ENCODE data around the gene PLOD1.

The PLOD1 gene

GRCh38 chr1:11979851-11980675 is 45.5 kb downstream of the PLOD1 start, which contains the start of gene MFN2:
MFN2 (plus strand) TSS chr1:11980444; CDS start chr1:11989169, 8,725 bp downstream.
- DNase-seq = peak; percentile 97

DNA sequence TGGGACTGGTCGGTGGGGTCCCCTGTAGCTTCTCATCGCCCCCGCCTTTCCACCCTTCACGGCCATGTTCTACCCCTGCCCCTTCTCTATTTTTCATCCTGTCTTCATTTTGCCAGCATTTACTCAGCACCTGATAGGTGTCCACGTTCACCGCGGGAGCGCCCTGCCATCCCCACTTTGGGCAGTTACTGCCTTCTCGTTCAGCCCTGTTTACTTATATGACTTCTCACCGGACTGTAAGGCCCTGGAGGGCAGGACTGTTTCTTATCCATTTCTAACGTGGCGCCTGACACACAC is 46.1 kb downstream of the PLOD1 start:
- DNase-seq = no peak

DNA sequence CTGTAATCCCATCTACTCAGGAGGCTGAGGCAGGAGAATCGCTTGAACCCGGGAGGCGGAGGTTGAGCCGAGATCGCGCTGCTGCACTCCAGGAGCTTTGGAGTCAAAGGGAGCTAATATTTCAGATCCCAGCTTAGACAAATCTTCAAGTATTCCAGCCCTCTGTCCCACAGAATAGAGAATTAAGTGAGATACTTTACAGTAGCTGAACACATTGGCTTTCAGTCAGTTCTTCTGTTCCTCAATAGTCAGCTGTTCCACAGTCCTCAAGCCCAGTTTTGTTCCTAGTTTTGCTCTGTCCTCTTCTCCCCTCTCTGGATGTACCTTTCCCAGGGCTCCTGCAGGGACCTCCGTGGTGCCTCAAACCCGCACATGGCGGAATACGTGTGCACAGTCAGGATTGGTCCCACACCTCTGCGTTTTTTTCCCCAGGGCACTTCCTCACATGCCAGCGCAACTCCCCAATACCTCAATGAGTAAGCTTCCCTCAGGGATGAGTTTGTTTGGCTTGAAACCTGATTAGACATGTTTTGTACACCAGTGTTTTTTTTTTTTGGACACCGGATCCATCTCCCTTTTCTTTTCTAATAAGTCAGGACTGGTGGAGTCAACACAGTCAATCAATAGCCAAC is 47.0 kb downstream of the PLOD1 start:
- DNase-seq = no peak

GRCh38 chr1:11982010-11982392 is 47.5 kb downstream of the PLOD1 start:
- DNase-seq = peak; percentile 33

DNA sequence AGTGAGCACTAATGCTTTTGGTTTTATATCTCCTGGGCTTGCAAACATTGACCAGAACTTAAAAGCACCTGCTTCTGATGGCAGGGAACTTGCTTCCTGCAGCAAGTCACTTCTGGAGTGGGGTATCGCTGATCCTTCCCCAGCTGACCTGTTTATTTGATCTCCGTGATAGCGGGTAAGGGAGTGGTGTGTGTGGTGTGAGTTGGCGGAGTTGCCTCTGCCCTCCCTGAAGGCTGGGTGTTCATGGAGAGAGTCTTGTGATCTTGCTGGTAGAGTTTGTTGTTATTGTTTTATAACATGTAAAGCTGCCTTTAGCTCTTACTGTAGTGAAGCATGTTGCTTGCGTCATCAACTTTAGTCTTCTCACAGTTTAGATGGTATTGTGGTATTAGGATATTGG is 49.6 kb downstream of the PLOD1 start:
- DNase-seq = no peak

GRCh38 chr1:11984576-11984975 is 50.1 kb downstream of the PLOD1 start:
- no peak for DNase-seq

DNA sequence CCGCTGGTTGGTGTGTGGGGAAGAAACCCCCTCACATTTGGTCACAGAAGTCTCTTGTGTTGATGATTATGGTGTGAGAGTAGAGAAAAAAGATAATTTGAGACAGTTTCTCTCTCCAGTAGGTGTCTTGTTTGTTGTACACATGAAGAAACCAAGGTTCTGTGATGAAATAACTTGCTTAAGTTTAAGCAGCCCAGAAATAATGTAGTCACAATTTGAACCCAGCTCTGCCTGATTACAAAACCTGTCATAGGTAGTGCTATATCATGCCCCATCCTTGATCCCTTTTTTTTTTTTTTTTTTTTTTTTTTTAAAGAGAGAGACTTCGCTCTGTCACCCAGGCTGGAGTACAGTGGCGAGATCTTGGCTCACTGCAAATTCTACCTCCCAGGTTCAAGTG is 50.7 kb downstream of the PLOD1 start:
- DNase-seq = no peak

DNA sequence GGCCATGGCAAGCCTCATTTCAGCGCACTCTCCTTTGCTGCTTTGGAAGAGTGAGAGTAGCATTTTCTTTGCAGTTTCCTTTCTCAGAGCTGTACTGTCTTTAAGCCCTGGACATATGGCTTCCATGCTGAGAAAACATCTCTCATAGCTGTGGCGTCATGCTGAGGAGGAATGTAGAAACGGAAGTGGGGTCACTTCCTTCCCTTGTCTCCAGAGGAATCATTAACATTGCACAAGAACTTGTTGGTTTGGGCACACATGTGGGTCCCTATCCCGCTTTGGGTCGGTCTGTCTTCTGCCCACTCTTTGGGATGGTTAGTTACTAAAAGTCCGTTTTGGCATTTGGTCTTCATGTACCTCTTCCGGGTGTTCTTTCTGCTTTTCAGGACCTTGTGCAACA is 51.3 kb downstream of the PLOD1 start:
- peak; percentile 89 for DNase-seq

DNA sequence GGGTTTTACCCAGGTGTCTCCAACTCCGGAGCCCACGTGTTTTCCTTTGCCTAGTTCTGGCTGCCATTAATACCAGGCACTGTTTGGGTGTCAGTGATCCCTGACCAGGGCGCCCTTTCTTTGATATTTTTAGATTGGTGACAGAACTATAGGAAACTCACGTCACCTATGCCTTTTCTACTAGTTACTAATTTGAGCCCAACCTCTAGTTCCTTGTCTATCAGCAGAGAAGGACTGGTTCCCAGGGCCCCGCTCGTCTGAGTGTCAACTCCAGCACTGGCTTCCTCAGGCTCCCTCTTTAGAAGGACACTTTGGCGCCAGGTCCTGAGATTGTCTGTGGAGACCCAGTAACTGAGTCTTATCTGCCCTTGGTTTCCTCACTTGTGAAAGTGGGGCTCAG is 55.2 kb downstream of the PLOD1 start:
- DNase-seq = no peak

- DNase-seq = no peak
Observed at GRCh38 chr1:11990303-11991032, 56.0 kb downstream of the PLOD1 start.

GRCh38 chr1:11991969-11992676 is 57.6 kb downstream of the PLOD1 start:
- no peak for DNase-seq

- no peak for DNase-seq
Observed at GRCh38 chr1:11997081-11997850, 62.7 kb downstream of the PLOD1 start.

DNA sequence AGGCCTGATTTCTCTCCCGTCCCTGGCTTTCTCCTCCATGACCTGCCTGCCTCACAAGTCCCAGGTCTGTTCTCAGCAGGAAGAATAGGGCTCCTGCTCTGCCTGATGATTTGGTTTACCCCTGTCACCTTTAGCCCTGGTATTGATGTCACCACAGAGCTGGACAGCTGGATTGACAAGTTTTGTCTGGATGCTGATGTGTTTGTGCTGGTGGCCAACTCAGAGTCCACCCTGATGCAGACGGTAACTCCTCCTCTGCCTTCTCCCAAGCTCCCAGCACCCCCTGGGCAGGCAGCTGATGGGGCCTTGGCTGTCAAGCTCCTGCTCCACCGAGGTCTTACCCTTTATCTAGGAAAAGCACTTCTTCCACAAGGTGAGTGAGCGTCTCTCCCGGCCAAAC is 64.1 kb downstream of the PLOD1 start:
- no peak for DNase-seq

GRCh38 chr1:11999236-11999635 is 64.7 kb downstream of the PLOD1 start:
- no peak for DNase-seq

GRCh38 chr1:12001249-12001917 is 66.9 kb downstream of the PLOD1 start:
- DNase-seq = peak; percentile 64

GRCh38 chr1:12001996-12002493 is 67.5 kb downstream of the PLOD1 start:
- no peak for DNase-seq

DNA sequence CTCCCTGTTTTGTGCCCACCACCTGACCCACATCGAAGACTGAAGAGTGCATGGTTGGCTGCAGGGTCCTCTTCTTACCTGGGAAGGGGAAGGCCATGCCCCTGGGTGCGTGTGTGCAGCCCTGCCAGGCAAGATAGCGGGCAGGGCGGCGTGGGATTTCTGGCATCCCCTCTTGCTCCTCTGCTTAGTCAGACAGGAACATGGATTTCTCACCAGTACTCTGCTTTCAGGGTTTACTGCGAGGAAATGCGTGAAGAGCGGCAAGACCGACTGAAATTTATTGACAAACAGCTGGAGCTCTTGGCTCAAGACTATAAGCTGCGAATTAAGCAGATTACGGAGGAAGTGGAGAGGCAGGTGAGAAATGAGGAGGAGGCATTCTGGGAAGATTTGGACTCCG is 69.2 kb downstream of the PLOD1 start:
- DNase-seq = no peak

- DNase-seq = no peak
Observed at GRCh38 chr1:12005488-12006166, 71.1 kb downstream of the PLOD1 start.

GRCh38 chr1:12006167-12006921 is 71.8 kb downstream of the PLOD1 start:
- no peak for DNase-seq

- DNase-seq = no peak
Observed at GRCh38 chr1:12007204-12007603, 72.7 kb downstream of the PLOD1 start.

Measured in fibroblast of skin of back (primary cell).